HG02973 (cell line): Measurements from ENCODE around the gene CHST13.

Experiments
- ATAC-seq: cut with Tn5 transposase; IDR thresholded peaks from one replicate; pipeline ENCODE4 v1.9.1; 2021; ENCODE audit warnings: moderate library complexity; ENCODE audit not compliant: unreplicated experiment

The CHST13 gene

GRCh38 chr3:126539558-126540250 lies 15.7 kb downstream of the CHST13 start:
- ATAC-seq, result no peak

- no peak for ATAC-seq
Observed at GRCh38 chr3:126540342-126540849, 16.4 kb downstream of the CHST13 start.

DNA sequence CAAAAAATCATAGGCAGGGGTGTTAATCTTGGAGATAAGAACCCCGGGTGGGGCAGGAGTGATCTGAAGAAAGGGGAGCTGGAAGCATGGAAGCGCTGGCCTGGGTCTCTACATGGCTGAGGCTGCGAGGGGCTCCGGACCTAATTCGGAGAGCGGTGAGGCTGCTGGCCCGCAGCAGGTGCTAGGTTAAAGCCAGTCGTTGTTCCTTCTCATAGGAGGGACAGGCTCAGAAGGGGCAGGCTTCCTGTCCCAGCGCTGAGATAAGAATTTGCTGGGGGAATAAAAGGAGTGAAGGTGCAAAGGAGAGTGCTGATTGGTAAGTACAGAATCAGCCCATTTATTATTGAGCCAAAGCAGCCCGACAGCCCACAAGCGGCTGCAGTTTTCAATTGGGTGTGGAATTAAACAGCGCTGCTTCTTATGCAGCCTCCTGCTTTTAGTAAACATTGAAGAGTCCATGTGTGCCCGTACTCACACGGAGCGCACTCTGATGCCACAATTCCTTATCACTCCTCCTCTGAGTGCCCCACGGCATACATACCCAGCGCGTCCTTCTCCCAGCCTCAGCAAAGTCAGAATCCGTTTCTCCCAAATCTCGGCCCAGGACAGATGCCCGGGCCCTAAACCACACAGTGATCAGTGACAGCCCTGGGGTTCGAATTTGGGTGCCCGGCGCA lies 17.1 kb downstream of the CHST13 start:
- ATAC-seq, result no peak

GRCh38 chr3:126541628-126542339 lies 17.8 kb downstream of the CHST13 start:
- ATAC-seq, result no peak

GRCh38 chr3:126542340-126543241 lies 18.6 kb downstream of the CHST13 start:
- no peak for ATAC-seq

DNA sequence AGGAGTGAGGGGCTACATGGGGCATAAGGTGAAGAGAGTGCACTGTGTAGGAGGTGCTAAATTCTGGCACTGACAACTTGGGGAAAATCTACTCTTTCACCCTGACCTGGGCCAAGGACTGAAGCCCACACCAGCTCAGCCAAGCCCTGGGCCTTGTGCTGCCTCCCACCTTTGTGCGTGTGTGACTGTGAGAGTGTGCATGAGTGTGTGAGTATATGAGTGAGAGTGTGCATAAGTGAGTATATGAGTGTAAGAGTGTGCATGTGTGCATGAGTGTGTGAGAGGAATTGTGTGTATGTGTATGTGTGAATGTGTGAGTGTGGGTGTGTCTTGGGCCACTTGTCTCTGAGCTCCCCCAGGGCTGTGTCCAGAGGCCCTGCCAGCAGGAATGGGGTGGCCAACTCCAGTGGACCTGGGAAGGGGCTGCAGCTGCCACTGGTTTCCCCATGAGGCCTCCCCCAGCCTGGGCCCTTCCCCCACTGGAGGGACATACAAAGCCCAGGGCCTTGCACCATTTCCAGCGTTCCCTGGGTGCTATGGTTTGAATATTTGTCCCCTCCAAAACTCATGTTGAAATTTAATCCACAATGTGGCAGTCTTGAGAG lies 19.6 kb downstream of the CHST13 start:
- ATAC-seq, result no peak

GRCh38 chr3:126544596-126545281 lies 20.8 kb downstream of the CHST13 start:
- no peak for ATAC-seq

- ATAC-seq, result no peak
Observed at GRCh38 chr3:126545544-126545943, 21.6 kb downstream of the CHST13 start.

- ATAC-seq, result no peak
Observed at GRCh38 chr3:126546013-126546412, 22.1 kb downstream of the CHST13 start.

- ATAC-seq, result no peak
Observed at GRCh38 chr3:126546549-126547239, 22.7 kb downstream of the CHST13 start.

GRCh38 chr3:126547721-126548120 lies 23.8 kb downstream of the CHST13 start:
- ATAC-seq, result no peak

GRCh38 chr3:126548556-126549466 lies 24.9 kb downstream of the CHST13 start:
- ATAC-seq, result no peak

DNA sequence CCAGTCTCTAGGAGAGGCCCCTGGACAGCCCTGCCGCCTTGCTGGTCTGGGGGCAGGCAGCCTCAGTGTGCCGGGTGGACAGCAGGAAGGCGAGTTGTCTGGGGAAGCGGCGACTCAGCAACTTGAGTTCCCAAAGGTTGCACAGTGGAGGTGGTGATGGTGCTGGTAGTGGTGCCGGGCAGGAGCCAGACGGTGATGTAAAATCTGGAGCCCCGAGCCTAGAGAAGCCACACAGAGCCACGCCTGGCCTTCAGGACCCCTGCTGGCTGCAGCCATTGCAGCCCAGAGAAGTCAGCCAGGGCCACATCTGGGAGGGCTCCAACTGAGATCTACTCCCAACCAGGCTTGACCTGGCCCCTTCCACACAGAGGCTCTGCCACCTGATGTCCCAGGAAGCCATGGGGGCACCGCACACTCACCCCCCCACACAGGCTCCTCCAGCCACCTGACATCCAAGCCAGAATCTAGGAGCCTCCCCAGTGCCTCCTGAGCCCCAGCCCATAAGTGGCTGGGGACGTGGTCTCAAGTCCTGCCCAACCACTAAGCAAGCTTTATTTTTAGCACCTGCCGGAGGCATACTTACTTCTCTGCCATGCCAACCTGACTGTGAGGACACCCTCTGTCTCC lies 26.0 kb downstream of the CHST13 start:
- ATAC-seq, result no peak

- no peak for ATAC-seq
Observed at GRCh38 chr3:126550488-126551051, 26.6 kb downstream of the CHST13 start.

DNA sequence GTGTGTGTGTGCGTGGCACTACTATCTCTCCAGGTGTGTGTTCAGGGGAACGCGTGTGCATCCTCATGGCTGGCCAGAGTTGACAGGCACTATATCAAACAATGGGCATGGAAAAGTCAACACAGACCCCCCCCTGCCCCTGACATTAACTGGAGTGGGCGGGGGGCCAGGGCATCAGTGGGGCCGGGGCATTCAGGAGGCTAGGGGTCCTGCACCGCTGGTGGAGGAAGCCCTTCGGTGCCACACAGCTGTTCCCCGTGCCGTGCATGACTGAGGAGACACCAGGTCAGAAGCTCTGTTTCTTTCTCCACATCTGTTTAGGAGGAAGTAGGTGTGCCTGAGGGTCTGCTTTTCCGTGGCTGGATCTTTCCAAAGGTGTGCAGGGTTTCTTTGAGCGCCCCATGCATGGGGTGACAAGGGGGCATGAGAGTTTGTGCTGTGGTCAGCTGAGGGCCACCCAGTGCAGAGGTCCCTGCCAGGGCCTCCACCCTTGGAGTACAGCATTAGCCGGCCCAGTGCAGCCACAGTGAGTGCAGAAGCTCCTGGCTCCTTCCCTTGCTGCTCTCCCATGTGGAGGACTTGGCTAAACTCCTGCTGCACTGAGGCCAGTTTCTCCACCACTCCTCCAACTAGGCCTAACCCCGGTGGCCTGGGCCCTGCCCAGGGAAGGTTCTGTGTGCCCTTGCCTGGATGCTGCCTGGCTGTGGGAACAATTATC lies 27.3 kb downstream of the CHST13 start:
- ATAC-seq, result no peak

GRCh38 chr3:126551839-126552687 lies 28.1 kb downstream of the CHST13 start:
- no peak for ATAC-seq
